GM18505 (cell line): ENCODE results near the gene CTNNBL1.

ENCODE experiments used
- ATAC-seq: cut with Tn5 transposase; IDR thresholded peaks from one replicate; pipeline ENCODE4 v1.9.1; 2021; ENCODE audit not compliant: unreplicated experiment
- POLR2A ChIP-seq: IDR thresholded peaks from 4 replicates; pipeline ENCODE4 v1.6.1; 2011; ENCODE audit warnings: borderline replicate concordance; ENCODE audit not compliant: insufficient read depth, insufficient read length; ENCODE audit errors: extremely low read depth

The CTNNBL1 gene

GRCh38 chr20:37867289-37868195 is 173.7 kb downstream of the CTNNBL1 start:
- ATAC-seq, result no peak
- TF ChIP-seq POLR2A, result no peak

GRCh38 chr20:37868851-37869333 is 175.1 kb downstream of the CTNNBL1 start:
- no peak for TF ChIP-seq POLR2A
- ATAC-seq, result no peak

DNA sequence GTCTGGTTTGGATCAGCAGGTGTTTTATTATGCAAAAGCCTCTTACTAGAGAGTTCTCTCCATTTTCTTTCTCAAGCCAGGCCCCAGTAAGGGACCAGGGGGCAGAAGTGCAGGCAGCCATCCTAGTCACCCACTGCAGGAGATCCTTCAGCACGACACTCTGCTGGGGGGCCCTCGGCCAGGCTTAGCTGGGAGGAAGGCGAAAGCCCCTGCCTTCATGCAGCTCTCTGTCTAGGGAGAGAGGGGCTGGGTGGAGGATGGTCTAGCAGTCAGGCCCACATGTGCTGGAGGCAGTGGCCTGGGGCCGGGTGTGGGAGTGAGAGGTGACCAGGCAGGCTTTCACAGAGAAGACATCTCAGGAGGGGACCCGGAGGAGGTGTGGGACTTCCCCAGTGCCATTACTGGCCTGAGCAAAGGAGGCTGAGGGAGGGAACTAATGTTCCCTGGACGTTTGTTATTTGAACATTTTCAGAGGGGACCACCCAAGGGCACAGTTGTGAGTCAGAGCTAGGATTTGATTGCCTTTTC is 175.6 kb downstream of the CTNNBL1 start:
- ATAC-seq, result no peak
- TF ChIP-seq POLR2A, result no peak

DNA sequence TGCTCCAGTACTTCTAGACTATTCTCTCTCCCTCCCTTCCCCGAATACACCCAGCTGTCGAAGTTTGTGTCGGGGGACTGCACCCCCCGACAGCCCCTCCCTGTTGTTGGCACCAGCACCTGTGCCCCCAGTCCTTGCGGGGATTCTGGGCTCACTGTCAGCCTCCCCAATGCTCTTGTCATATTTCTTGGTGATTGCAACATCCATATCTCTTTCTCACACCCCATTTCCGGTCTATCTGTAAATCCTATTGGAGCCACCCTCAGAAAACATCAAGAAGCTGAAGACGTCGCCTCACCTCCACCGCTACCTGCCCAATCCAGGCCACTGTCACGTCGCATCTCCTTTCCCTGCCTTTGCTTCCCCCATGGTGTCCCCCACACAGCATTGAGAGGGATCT is 176.5 kb downstream of the CTNNBL1 start:
- no peak for ATAC-seq
- no peak for TF ChIP-seq POLR2A

- ATAC-seq, result no peak
- TF ChIP-seq POLR2A, result no peak
These were observed 177.9 kb downstream of the CTNNBL1 start for GRCh38 chr20:37871751-37872150.

- TF ChIP-seq POLR2A, result no peak
- ATAC-seq, result no peak
These were observed 178.3 kb downstream of the CTNNBL1 start for GRCh38 chr20:37872161-37872560.

- no peak for ATAC-seq
- TF ChIP-seq POLR2A, result no peak
These were observed 180.1 kb downstream of the CTNNBL1 start for GRCh38 chr20:37873884-37874283.

DNA sequence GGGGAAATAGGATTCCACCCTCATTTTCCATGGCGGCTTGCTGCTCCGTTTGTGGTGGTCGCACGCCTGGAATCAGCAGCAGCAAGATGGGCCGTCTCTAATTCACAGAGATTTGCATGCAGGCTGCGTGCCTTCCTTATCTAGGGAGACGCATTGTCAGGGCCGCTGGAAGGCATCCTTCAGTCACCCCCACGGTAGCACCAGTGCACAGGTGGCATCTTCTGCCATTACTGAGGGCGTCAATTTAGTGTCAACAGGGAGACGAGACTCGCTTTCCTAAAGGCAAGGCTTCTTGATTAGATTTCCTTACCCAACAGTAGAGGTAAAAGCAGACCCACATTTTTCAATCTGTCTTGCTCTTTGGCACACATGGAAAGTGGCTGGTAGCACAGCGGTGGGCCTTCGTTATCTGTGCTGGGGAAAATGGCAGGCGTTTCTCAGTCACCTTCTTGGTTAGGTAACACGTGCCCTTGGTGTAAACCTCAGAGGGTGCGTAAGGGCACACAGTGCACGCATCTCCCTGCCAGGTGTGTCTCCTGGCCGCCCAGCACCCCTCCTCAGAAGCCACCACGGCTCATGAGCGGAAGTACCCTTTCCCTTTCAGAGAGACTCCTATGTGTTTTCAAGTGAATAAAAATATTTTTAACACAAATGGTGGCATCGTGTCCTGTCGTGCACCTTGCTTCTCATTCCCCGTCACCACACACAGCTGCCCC is 181.8 kb downstream of the CTNNBL1 start:
- ATAC-seq, result no peak
- no peak for TF ChIP-seq POLR2A

DNA sequence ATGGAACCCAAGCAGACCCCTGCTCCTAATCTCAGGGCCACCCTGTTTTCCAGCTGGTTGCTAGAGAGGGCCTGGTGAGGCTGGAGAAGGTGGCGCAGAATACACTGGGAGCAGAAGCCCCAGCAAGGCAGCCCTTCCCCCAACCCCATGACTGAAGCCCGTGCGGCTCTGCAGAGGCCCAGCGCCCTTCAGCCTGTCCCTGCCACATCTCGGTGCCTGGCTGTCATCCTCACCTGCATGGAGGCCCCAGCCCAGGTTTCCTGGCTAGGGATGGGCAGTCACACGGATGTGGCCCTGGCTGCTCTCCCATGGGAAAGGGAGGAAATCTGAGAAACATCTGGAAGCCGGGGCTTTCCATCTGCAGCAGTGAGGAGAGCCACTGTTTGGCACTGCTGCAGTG is 183.0 kb downstream of the CTNNBL1 start:
- no peak for TF ChIP-seq POLR2A
- no peak for ATAC-seq

DNA sequence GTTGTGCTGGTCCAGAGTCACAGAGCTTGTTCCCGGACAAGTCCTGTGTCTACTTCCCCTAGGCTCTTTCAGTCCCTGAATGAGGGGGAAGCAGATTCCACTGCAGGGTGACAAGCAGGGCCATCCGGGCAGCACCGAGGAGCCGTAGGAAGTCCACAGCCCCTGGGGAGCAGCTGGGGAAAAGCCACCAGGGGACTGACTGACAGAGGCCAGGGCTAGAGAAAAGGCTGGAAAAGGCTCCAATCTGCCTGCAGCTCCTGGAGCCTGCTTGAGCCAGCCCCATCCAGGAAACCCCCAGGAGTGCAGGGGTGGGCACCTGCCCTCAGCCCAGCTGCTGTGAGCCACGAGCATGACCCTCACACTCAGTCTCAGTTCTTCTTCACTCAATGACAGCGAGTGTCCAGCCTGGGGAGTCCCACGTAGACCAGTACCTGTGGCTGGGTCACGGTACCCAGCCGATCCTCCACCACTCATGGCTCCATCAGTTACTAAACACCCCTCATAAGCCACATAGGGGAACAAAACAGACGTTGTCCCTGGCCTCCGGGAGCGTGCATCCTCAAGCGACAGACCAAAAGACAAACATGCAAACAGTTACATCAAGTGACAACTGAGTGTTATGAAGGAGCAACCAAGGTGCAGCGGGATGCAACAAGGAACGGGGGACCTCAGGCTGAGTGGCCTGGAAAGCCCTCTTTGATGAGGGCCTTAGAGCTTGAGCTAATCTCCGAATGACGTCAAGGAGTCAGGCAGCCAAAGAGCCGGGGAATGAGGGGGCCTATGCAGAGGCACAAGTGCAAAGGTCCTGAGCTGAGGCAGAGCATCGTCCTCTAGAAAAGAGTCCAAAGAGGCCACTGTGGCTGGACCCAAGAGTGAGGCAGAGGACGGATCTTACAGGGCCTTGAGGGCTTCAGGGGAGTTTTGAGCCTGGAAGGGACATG is 184.3 kb downstream of the CTNNBL1 start:
- TF ChIP-seq POLR2A, result no peak
- ATAC-seq, result no peak

DNA sequence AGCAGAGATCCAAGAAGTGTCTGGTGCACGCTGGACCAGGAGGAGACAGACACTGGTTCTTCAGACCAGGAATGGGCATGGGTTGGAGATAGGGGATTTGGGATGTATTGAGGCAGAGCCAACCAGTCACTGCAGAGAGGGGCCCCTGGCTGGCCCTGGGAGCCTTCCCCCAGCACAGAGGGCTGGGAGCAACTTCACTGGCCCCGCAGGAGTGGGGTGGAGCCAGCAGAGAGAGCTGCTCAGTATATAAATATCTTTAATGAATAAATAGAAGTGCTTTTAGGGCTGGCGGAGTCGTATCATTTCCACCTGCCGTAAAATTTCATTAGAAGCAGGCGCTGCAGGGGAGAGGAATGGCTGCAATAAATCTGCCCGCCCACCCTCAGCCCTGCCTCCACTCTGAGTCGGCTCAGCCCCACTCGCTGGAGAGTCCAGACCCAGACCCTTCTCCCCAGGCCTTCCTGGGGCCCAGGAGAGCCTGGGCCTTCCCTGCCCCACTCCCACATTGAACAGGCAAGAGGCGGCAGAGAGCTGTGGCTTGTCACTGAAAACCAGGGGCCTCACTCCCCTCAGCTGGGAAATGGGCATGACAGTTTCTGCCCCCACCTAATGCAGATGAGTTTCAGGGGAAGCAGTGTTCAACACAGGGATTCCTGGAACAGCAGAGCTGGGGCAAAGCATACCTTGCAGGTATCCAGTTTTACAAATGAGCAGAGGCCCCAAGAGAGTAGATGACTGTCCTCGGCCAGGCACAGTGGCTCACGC is 185.2 kb downstream of the CTNNBL1 start:
- ATAC-seq, result no peak
- no peak for TF ChIP-seq POLR2A

- no peak for TF ChIP-seq POLR2A
These were observed 186.0 kb downstream of the CTNNBL1 start for GRCh38 chr20:37879843-37880242.

GRCh38 chr20:37880726-37881591 is 187.1 kb downstream of the CTNNBL1 start:
- no peak for ATAC-seq
- no peak for TF ChIP-seq POLR2A

More at GRCh38 chr20:37879843-37880242, 186.0 kb downstream of the CTNNBL1 start:
- no peak for ATAC-seq
